ENCODE measurements around the gene HPS5.

HPS5 gene

GRCh38 chr11:18320617-18321016, 1.3 kb downstream of the HPS5 start:
- ATAC-seq, result no peak

GRCh38 chr11:18319914-18320313, 2.0 kb downstream of the HPS5 start:
- no peak for ATAC-seq

GRCh38 chr11:18317551-18317950, 4.4 kb downstream of the HPS5 start:
- ATAC-seq, result no peak

- no peak for ATAC-seq
Observed at GRCh38 chr11:18315893-18316292, 6.0 kb downstream of the HPS5 start.

GRCh38 chr11:18314784-18315523, 7.0 kb downstream of the HPS5 start:
- no peak for ATAC-seq

GRCh38 chr11:18313965-18314763, 7.8 kb downstream of the HPS5 start:
- no peak for ATAC-seq

- no peak for ATAC-seq
Observed at GRCh38 chr11:18312663-18313420, 9.1 kb downstream of the HPS5 start.

- ATAC-seq, result no peak
Observed at GRCh38 chr11:18312012-18312411, 9.9 kb downstream of the HPS5 start.

GRCh38 chr11:18310800-18311340, 11.1 kb downstream of the HPS5 start:
- ATAC-seq, result no peak

GRCh38 chr11:18309691-18310090, 12.2 kb downstream of the HPS5 start:
- ATAC-seq, result no peak

- ATAC-seq, result no peak
Observed at GRCh38 chr11:18308242-18308641, 13.7 kb downstream of the HPS5 start.

- ATAC-seq, result no peak
Observed at GRCh38 chr11:18307461-18308139, 14.3 kb downstream of the HPS5 start.

GRCh38 chr11:18304745-18305144, 17.2 kb downstream of the HPS5 start:
- ATAC-seq, result no peak

GRCh38 chr11:18299721-18300120, 22.2 kb downstream of the HPS5 start:
- no peak for ATAC-seq

GRCh38 chr11:18295316-18295715, 26.6 kb downstream of the HPS5 start:
- no peak for ATAC-seq

GRCh38 chr11:18294862-18295261, 27.1 kb downstream of the HPS5 start:
- peak; percentile 73 to 76 for ATAC-seq

GRCh38 chr11:18288911-18289310, 33.0 kb downstream of the HPS5 start:
- ATAC-seq, result no peak

- ATAC-seq, result no peak
Observed at GRCh38 chr11:18285841-18286240, 36.1 kb downstream of the HPS5 start.

GRCh38 chr11:18282626-18283025, 39.3 kb downstream of the HPS5 start:
- ATAC-seq, result no peak

- ATAC-seq, result peak; percentile 76 to 89
Observed at GRCh38 chr11:18280438-18281045, 41.4 kb downstream of the HPS5 start.

GRCh38 chr11:18277565-18278271, 44.2 kb downstream of the HPS5 start:
- ATAC-seq, result no peak
